ENCODE results near the gene IFIT3.
"Not testable (repeated sequence)": the region's sequence is repeated elsewhere in the genome, so short reads cannot be mapped to it uniquely, and the experiment has no call there.

The IFIT3 gene

DNA sequence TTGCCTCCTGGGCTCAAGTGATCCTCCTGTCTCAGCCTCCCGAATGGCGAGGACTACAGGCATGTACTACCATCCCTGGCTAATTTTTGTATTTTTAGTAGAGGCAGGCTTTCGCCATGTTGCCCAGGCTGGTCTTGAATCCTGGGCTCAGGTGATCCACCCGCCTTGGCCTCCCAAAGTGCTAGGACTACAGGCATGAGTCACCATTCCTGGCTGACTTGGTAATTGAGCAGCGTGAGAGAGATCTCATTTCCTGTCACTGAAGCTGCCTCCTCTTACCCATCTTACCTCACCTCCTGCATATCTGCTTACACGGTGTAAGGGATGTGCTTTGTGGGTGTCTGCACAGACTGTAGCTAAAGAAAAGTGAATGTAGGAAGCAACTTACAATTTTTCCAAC is 9.7 kb downstream of the IFIT3 start:
- peak; percentile 38 for DNase-seq

GRCh38 chr10:89338713-89339112 is 10.9 kb downstream of the IFIT3 start:
- no peak for DNase-seq

DNA sequence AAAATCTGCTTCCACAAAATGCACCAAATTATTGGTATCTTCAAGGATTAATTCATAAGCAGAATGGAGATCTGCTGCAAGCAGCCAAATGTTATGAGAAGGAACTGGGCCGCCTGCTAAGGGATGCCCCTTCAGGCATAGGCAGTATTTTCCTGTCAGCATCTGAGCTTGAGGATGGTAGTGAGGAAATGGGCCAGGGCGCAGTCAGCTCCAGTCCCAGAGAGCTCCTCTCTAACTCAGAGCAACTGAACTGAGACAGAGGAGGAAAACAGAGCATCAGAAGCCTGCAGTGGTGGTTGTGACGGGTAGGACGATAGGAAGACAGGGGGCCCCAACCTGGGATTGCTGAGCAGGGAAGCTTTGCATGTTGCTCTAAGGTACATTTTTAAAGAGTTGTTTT is 12.1 kb downstream of the IFIT3 start:
- no peak for DNase-seq

DNA sequence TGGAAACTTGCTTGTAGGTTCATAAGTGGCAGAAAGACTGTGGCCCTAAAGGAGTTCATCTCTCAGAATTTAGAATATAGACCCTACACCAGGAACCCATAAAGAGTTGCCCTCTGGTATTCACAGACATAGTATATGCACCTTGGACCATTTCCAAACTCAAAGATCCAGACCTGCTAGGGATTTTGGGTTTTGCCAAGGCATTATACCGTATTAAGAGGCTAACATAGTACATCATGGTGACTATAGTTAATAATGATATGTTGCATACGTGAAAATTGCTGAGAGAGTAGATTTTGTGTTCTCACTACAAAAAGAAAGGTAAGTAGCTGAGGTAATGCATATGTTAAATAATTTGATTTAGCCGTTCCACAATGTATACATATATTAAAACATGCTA is 13.9 kb downstream of the IFIT3 start:
- no peak for DNase-seq

- no peak for DNase-seq
Measured at GRCh38 chr10:89342206-89342958, 14.6 kb downstream of the IFIT3 start.

GRCh38 chr10:89343089-89343767 is 15.4 kb downstream of the IFIT3 start:
- DNase-seq, result no peak

DNA sequence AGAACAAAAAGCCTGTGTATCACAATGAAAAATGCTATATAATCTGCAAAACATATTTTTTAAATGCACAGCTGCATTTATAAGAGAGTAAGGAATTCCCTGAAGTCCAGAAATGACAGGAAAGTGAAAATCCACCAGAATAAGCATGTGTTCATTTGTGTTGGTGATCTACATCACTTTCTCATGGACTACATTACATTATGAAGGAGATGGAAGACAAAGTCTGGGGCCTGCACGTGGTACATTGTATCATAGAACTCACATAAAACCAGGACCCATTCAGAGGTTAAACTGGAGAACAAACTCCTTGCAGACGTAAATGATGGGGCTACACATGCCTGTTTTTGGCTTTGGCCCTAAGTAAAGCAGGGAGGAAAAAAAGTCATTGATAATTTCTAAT is 16.4 kb downstream of the IFIT3 start:
- DNase-seq, result no peak

DNA sequence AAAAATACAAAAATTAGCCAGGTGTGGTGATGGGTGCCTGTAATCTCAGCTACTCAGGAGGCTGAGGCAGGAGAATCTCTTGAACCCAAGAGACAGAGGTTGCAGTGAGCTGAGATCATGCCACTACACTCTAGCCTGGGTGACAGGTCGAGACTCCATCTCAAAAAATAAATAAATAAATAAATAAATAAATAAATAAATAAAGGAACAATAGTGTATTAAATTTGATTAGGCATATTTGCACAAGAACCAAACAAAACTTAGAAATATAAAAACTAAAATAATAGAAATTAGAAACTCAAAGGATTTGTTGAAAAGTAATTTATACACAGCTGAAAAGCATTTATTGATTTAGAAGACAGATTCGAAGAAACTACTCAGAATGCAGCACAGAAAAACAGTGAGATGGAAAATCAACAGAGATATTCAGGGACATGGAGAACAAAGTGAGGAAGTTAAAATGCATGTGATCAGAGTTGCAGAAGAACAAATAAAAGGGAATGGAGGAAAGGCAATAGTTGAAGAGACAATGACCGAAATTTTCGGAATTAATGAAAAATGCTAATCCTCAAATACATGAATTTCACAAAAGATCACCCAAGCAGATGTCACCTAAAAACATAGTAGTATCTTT is 17.7 kb downstream of the IFIT3 start:
- no peak for DNase-seq

GRCh38 chr10:89346405-89347254 is 18.8 kb downstream of the IFIT3 start:
- no peak for DNase-seq

GRCh38 chr10:89347701-89348457 is 20.1 kb downstream of the IFIT3 start:
- DNase-seq, result no peak

GRCh38 chr10:89348481-89348880 is 20.7 kb downstream of the IFIT3 start:
- no peak for DNase-seq

DNA sequence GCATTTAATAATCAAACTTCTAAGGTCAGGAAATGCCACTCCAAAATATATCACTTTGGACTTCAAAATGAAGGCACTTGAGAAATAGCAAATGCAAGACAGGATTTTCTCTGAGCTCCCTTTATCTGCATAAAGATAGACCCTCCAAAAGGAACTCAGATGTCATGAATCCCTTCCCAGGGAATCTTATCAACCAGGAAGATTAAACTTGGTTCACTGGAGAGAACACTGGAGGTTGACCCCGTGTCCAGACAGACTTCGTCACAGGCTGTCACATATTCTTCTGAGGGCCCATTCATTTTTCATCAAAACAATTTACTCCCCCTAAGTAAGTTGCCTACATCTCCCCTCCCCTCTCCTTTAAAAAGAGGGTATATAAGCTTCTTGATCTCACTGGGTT is 21.2 kb downstream of the IFIT3 start:
- no peak for DNase-seq

- DNase-seq, result not testable (repeated sequence)
Measured at GRCh38 chr10:89350631-89351315, 23.0 kb downstream of the IFIT3 start.

GRCh38 chr10:89351412-89351779 is 23.6 kb downstream of the IFIT3 start:
- DNase-seq, result no peak

GRCh38 chr10:89351780-89352597 is 24.2 kb downstream of the IFIT3 start:
- DNase-seq, result no peak

DNA sequence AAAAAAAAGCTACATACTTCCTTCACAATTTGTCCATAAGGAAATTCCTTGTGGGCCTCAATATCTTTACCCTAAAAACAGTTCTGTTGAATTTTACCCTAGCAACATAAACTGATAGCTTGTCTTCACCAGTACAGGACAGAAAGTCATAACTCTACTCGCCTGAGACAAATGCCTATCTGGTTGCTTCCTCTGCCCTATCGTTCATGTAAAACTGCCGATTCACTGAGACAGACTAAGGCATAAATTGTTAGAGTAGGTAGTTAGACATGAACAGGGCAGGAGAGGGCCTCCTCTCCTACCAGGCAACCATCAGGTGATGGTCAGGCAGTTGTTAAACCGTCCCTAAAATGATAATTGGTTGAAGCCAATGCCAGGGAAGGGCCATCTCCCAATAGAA is 25.0 kb downstream of the IFIT3 start:
- DNase-seq, result no peak

DNA sequence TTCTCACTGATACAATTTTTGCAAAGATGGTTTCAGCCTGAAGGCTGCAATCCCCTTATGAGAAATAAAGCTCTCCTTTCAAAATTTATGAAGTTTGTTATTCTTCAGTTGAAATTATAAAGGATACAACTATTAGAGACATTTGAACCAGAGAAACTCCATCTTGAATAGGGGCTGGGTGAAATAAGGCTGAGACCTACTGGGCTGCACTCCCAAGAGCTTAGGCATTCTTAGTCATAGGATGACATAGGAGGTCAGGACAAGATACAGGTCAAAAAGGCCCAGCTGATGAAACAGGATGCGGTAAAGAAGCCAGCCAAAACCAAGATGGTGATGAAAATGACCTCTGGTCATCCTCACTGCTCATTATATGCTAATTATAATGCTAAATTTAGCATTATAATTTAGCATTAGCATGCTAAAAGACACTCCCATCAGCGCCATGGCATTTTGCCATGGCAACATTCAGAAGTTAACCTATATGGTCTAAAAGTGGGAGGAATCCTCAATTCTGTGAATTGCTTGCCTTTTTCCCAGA is 27.7 kb downstream of the IFIT3 start:
- no peak for DNase-seq

- no peak for DNase-seq
Measured at GRCh38 chr10:89357096-89357495, 29.3 kb downstream of the IFIT3 start.

GRCh38 chr10:89357975-89358374 is 30.2 kb downstream of the IFIT3 start:
- DNase-seq, result no peak

GRCh38 chr10:89360157-89360556 is 32.4 kb downstream of the IFIT3 start:
- no peak for DNase-seq

DNA sequence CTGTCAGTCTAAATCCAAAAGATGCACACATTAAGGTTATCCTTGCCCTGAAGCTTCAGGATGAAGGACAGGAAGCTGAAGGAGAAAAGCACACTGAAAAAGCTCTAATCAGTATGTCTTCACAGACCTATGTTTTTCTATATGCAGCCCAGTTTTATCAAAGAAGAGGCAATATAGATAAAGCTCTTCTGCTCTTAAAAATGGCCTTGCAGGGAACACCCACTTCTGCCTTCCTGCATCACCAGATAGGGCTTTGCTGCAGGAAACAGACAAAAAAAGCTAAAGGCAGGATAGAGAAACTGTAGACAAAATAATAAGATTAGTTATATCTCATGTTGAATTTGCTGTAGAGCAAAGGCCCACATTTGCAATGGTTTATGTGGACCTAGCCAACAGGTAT is 35.1 kb downstream of the IFIT3 start:
- no peak for DNase-seq
